Chondrocyte (in vitro differentiated cells): ENCODE measurements around the gene ZNF705A. TPM values are rescaled to one million over a fixed set of nuclear protein-coding genes. Genes with fewer than 3 reads are reported as not detected.
A peak's percentile ranks its signal among the peaks of the same experiment; 100 is the strongest.
"Not testable (repeated sequence)": the region's sequence is repeated elsewhere in the genome, so short reads cannot be mapped to it uniquely, and the experiment has no call there.

Source experiments
- DNase-seq: peaks from one replicate; pipeline ENCODE4 v3.0.0; 2021; ENCODE audit warnings: mixed read lengths, low spot score
- H3K27ac Mint-ChIP-seq: one replicate; pipeline ENCODE4 v1.8.0; 2021; ENCODE audit warnings: mild to moderate bottlenecking, moderate library complexity, mixed read lengths; ENCODE audit not compliant: unreplicated experiment
- H3K27me3 Mint-ChIP-seq: 2 replicates; pipeline ENCODE4 v1.8.0; 2021; ENCODE audit warnings: low read depth, mixed read lengths
- H3K36me3 Mint-ChIP-seq: 2 replicates; pipeline ENCODE4 v1.8.0; 2021; ENCODE audit warnings: low read depth, mixed read lengths
- H3K4me1 Mint-ChIP-seq: 2 replicates; pipeline ENCODE4 v1.8.0; 2021; ENCODE audit warnings: low read depth, mild to moderate bottlenecking, mixed read lengths
- H3K4me3 Mint-ChIP-seq: one replicate; pipeline ENCODE4 v1.8.0; 2021; ENCODE audit warnings: mild to moderate bottlenecking, moderate library complexity, mixed read lengths; ENCODE audit not compliant: unreplicated experiment
- H3K9me3 Mint-ChIP-seq: 2 replicates; pipeline ENCODE4 v1.8.0; 2021; ENCODE audit warnings: low read depth, mixed read lengths
- total RNA-seq: library from RNA; stranded (reverse); gene quantifications from 3 replicates; pipeline ENCODE4 v1.2.1, GENCODE V29; 2021

The ZNF705A gene
- total RNA-seq, 1 donor from 2014 or later, result not detected

DNA sequence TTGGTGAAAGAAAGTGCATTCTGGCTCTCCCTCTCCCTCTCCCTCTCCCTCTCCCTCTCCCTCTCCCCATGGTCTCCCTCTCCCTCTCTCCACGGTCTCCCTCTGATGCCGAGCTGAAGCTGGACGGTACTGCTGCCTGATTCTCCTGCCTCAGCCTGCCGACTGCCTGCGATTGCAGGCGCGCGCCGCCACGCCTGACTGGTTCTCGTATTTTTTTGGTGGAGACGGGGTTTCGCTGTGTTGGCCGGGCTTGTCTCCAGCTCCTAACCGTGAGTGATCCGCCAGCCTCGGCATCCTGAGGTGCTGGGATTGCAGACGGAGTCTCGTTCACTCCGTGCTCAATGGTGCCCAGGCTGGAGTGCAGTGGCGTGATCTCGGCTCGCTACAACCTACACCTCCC is 26.5 kb downstream of the ZNF705A start:
- not testable (repeated sequence) for H3K36me3 Mint-ChIP-seq, H3K27ac Mint-ChIP-seq, H3K4me3 Mint-ChIP-seq, H3K9me3 Mint-ChIP-seq, DNase-seq, H3K27me3 Mint-ChIP-seq
- peaks cover 16% of the 10 kb centered on the region for H3K4me1 Mint-ChIP-seq

DNA sequence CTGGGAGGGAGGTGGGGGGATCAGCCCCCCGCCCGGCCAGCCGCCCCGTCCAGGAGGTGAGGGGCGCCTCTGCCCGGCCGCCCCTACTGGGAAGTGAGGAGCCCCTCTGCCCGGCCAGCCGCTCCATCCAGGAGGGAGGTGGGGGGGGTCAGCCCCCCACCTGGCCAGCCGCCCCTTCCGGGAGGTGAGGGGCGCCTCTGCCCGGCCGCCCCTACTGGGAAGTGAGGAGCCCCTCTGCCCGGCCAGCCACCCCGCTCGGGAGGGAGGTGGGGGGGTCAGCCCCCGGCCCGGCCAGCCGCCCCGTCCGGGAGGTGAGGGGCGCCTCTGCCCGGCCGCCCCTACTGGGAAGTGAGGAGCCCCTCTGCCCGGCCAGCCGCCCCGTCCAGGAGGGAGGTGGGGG is 27.4 kb downstream of the ZNF705A start:
- not testable (repeated sequence) for H3K27me3 Mint-ChIP-seq, H3K27ac Mint-ChIP-seq, DNase-seq, H3K4me3 Mint-ChIP-seq, H3K9me3 Mint-ChIP-seq, H3K36me3 Mint-ChIP-seq
- H3K4me1 Mint-ChIP-seq, result peaks cover 16% of the 10 kb centered on the region

DNA sequence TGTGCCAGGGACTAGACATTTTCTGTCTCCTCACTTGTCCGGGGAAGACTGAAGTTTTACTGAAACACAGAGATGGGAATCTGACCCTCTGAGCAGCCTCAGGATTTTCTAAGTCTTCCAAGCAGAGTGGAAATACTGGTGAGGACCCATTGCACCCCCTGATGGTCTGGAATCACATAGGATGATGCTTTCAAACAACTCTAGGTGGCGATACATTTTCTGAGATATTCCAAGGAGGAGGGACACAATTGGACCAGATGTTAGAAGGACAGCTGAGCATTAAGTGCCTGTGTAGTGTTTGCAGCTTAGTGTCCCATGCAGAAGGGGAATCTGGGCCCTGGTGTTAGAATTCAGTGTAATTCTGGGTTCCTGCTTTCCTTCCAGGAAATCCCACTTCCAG is 31.3 kb downstream of the ZNF705A start:
- not testable (repeated sequence) for DNase-seq, H3K36me3 Mint-ChIP-seq, H3K27me3 Mint-ChIP-seq, H3K4me3 Mint-ChIP-seq, H3K27ac Mint-ChIP-seq, H3K9me3 Mint-ChIP-seq, H3K4me1 Mint-ChIP-seq

DNA sequence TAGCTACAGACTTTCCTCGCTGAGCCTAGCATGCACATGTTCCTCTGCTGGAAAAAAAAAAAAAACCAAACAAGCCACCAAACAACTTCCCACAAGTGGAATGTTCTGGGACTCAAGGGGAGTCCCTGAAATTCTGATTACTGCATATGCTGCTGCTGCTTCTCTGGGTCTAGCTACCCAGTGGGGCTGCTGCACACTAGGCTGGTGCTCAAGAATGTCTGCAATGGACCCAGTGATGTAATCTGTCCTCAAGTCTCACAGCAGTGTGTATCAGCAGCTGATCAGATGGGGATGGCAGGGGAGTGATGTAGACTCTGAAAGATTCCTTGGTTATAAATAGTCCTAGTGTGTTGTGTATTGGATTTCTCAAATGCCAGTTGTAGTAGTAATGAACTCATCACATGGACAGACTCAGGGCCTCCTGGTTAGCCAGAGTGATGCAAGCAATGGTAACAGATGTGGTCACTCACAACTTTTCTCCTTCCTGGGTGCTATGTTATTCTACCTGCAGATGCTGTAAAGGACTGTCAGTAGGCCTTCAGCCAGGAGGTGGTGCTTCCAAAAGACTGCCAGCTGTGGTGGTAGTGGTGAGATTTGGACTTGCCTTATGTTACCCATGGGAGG is 41.0 kb downstream of the ZNF705A start:
- DNase-seq, H3K27me3 Mint-ChIP-seq, H3K36me3 Mint-ChIP-seq, H3K4me3 Mint-ChIP-seq, H3K9me3 Mint-ChIP-seq: not testable (repeated sequence)
- Mint-ChIP-seq H3K4me1 (peaks cover 16% of the 10 kb centered on the region), H3K27ac (peak overlapping the region; percentile 94)

DNA sequence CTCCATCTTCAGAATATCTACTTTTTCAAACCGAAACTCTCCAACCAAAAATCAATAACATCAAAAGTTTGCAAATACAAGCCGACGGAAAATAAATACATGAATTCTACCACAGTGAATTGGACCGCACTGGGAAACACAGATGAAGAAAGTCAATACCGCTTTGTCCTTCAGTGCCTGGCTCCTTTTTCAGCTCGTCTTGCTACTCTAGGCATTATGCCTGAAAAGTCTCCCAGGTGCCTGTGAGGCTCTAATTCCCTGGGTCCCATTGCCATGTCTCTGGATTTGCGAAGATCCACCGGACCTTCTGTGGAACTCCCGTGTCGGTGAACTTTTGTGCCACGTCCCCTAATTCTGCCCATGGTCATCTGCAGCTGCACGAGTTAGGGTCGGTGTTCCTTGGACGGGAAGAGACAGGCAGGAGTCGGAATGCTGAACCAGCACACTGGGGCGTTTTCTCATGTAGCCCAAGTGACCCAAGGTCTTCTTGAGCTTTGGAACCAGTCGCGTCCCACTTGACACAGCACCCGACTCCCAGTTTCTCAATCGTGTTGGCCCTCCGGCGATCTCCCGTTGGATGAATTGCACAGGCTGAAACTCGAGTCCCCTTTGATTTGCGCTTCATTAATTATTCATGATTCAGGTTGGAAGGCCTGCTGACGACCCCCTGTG is 62.0 kb downstream of the ZNF705A start:
- not testable (repeated sequence) for H3K36me3 Mint-ChIP-seq, DNase-seq, H3K4me3 Mint-ChIP-seq, H3K27me3 Mint-ChIP-seq, H3K4me1 Mint-ChIP-seq, H3K27ac Mint-ChIP-seq
- H3K9me3 Mint-ChIP-seq, result peaks cover 14% of the 10 kb centered on the region

DNA sequence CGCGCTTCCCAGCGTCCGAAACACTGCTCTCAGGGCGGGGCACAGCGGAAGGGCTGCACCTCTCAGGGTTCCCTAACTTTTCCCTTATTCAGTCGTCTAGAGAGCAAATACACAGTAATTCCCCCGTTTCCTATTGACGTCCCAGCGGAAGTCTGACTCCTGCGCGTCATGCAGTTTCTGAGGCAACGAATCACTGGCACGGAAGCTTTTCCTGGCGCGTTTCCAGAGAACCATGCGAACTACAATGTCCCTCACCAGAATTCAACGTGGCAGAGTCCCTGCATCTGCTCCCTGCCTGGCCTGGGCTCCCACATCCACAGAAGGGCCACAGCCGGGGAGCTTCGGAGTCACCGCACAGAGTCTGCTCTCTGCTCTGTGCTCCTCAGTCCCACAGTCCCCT is 64.6 kb downstream of the ZNF705A start:
- not testable (repeated sequence) for H3K27me3 Mint-ChIP-seq, H3K4me3 Mint-ChIP-seq, H3K36me3 Mint-ChIP-seq, H3K27ac Mint-ChIP-seq, DNase-seq, H3K4me1 Mint-ChIP-seq
- peaks cover 21% of the 10 kb centered on the region for H3K9me3 Mint-ChIP-seq

DNA sequence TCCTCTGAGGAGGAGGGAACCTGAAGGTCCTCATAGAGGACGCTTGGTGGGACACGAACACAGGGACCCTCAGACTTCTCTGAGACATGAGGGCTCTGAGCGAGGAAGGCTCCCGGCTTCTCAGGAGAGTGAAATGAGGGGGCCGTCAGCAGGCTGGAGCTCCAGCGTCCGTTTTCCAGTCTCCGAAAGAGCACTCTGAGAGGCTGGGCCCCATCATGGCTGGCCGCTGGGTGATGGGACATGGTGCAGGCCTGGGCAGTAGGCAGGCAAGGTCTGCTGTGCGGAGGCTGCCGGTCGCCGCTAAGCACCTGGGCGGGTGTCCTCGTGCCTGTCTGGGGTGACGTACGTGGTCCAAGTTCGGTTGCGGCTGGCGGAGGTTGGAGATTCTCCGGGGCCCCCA is 65.0 kb downstream of the ZNF705A start:
- H3K27me3 Mint-ChIP-seq, H3K4me1 Mint-ChIP-seq, H3K27ac Mint-ChIP-seq, H3K4me3 Mint-ChIP-seq, DNase-seq, H3K36me3 Mint-ChIP-seq: not testable (repeated sequence)
- peaks cover 21% of the 10 kb centered on the region for H3K9me3 Mint-ChIP-seq

DNA sequence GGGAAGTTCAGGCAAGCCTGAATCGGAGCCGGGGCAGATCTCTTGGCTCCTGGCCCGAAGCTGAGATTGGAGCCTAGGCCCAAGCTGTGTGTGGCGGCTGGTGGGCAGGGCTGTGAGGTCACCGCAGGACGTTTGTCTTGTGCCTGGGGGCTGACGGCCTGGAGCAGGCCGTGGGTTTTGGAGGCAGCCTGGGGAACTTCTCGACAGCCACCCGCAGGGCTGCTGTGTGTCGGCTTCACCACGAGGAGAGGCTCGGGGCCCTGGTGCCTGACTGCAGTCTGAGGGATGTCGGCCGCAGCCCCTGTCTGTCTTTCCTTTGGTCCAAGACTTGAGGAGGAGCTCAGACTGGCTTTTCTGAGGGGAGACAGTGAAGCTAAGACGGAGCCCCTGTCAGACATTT is 65.5 kb downstream of the ZNF705A start:
- not testable (repeated sequence) for H3K4me1 Mint-ChIP-seq, H3K27ac Mint-ChIP-seq, H3K4me3 Mint-ChIP-seq, H3K27me3 Mint-ChIP-seq, H3K36me3 Mint-ChIP-seq, DNase-seq
- peaks cover 21% of the 10 kb centered on the region for H3K9me3 Mint-ChIP-seq

DNA sequence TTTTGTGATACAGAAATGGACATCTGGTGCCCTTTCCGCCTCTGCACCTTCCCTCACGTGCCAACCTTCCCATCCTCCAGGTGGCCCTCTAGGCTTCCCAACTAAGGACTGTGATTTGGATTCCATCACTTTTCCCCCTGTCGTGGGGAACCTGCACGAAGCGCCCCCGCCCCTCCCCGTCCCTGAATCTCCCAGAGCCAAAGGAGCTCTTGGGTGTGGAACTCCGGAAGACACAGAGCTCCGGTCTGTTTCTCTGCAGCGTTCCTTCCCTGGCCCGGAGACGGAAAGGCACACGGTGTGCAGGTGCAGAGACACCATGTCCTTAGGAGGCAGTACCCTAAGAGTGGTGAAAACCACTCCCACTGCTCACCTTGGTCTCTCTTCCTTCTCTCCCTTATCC is 66.8 kb downstream of the ZNF705A start:
- not testable (repeated sequence) for H3K4me1 Mint-ChIP-seq

DNA sequence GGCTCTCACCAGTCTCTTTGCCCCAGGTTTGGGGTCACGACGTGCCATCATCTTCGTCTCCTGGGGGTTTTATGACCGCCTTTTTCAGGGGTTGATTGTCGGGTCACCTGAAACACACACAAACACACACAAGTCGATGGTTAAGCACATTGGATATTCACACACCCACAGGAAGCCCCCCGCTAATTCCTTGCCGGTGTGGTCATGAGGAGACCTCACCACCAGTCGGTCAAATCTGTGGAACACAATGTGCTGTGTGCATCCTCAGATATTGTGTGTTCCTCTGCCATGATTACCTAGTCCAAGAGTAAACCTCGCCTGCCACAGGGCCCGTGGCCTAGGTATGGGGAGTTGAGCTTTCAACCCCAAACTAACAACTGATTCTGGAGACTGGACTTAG is 68.0 kb downstream of the ZNF705A start:
- H3K9me3 Mint-ChIP-seq, result peaks cover 12% of the 10 kb centered on the region
- H3K36me3 Mint-ChIP-seq, H3K4me1 Mint-ChIP-seq, DNase-seq, H3K27me3 Mint-ChIP-seq, H3K4me3 Mint-ChIP-seq, H3K27ac Mint-ChIP-seq: not testable (repeated sequence)

More for the DNA sequence above, 66.8 kb downstream of the ZNF705A start:
- DNase-seq, H3K27me3 Mint-ChIP-seq, H3K27ac Mint-ChIP-seq, H3K36me3 Mint-ChIP-seq, H3K4me3 Mint-ChIP-seq: not testable (repeated sequence)
- peaks cover 19% of the 10 kb centered on the region for H3K9me3 Mint-ChIP-seq
